Heart right ventricle (tissue), 16 donors: Measurements from ENCODE around the gene KBTBD6. TPM values are rescaled to one million over a fixed set of nuclear protein-coding genes. Genes with fewer than 3 reads are reported as not detected.

ENCODE experiments used
- ATAC-seq, 8 donors: fragments of 200-7000 bp; cut with Tn5 transposase; one replicate each; pipeline ENCODE4 v1.9.1; 2020; ENCODE audit warnings: mild to moderate bottlenecking in 8 of 8, moderate library complexity in 8 of 8, moderate number of reproducible peaks in 1 of 8
- DNase-seq, 2 donors: peaks; one replicate each; pipeline ENCODE4 v3.0.0-alpha.2; 2020
- H3K27ac ChIP-seq, 10 donors: fragments of 200-600 bp; sonication (generic) in 2 of 10; one replicate each; pipeline versions ENCODE4 v1.5.0 to v1.8.0; 2020 to 2022; ENCODE audit warnings: mild to moderate bottlenecking in 3 of 10
- H3K27me3 ChIP-seq, 7 donors: fragments of 200-600 bp; one replicate each; pipeline ENCODE4 v1.8.0; 2021 to 2022; ENCODE audit warnings: mild to moderate bottlenecking in 2 of 7
- H3K36me3 ChIP-seq, 9 donors: fragments of 200-600 bp; sonication (generic) in 1 of 9; one replicate each; pipeline versions ENCODE4 v1.5.0 to v1.8.0; 2020 to 2022; ENCODE audit warnings: mild to moderate bottlenecking in 2 of 9
- H3K4me1 ChIP-seq, 9 donors: fragments of 200-600 bp; sonication (generic) in 1 of 9; one replicate each; pipeline versions ENCODE4 v1.5.0 to v1.8.0; 2020 to 2022; ENCODE audit warnings: mild to moderate bottlenecking in 4 of 9
- H3K4me3 ChIP-seq, 10 donors: fragments of 200-600 bp; sonication (generic) in 2 of 10; one replicate each; pipeline versions ENCODE4 v1.5.0 to v1.8.0; 2020 to 2022; ENCODE audit warnings: mild to moderate bottlenecking in 7 of 10, moderate library complexity in 2 of 10
- H3K9me3 ChIP-seq, 11 donors: fragments of 200-600 bp in 10 of 11; sonication (generic) in 2 of 11; one replicate each; pipeline versions ENCODE4 v1.5.0 to v1.8.0; 2013 to 2022; ENCODE audit warnings: mild to moderate bottlenecking in 2 of 11, control low read depth in 1 of 11, moderate library complexity in 1 of 11
- WGBS, 2 donors: extraction: QIAGEN DNeasy Blood & Tissue Kit; methylation state at CpG; one replicate each; pipeline ENCODE4 v1.1.7; 2013; ENCODE audit warnings: inconsistent platforms in 1 of 2; 5-methylcytosine and 5-hydroxymethylcytosine counted together
- intact Hi-C, 10 donors: fragments of 100-400 bp; cut with DNase I; formaldehyde crosslinking; loops; one replicate each; pipeline versions ENCODE4 v1.11.1 to v1.14.2; 2022
- polyA plus RNA-seq, 2 donors: library from polyadenylated mRNA; stranded (reverse); fragments of 200-250 nt; gene quantifications; one replicate each; pipeline ENCODE4 v1.2.3, GENCODE V29; 2013
- total RNA-seq, 10 donors: library from RNA; stranded (reverse); fragmentation: NEBNext Ultra II Directional in 3 of 10; extraction: Animal tissue kit (Norgen Biotek cat#: 25700) in 3 of 10; gene quantifications; one replicate each; pipeline versions ENCODE4 v1.2.1 to v1.2.4, GENCODE V29; 2021 to 2023
- TF ChIP-seq, protein P1 (sequence below), 9 donors: fragments of 200-600 bp; sonication (generic) in 2 of 9; IDR thresholded peaks; one replicate each; pipeline versions ENCODE4 v1.5.0 to v1.8.0; 2021 to 2022; ENCODE audit warnings: antibody characterized with exemption in 9 of 9, mild to moderate bottlenecking in 5 of 9, moderate library complexity in 1 of 9
- donor health status: Arrhythmogenic right ventricular cardiomyopathy.
- donor health status: ischemic (EF 13 %, LVEDD 7.1; RV severe dilation, severe dysfunction).
- donor health status: healthy with polysubstance abuse.
- donor health status: DM: no; HTN: yes; CAD: no.
- donor health status: DM: no; HTN: no; CAD: no.
- donor health status: ischemic (EF 25% LVEDD 6.9; RV normal size, moderate dysfunction).
- donor health status: ischemic (EF 25% LVEDD 5.7; RV mildly dilated, moderate dysfunction).
- donor health status: healthy.
- donor health status: DM: yes; HTN: yes; CAD: no.
- donor health status: Ischemic cardiomyopathy.
- donor health status: ischemic (EF 35%, LVEDD 5.7; RV mildly dilated, moderate dysfunction).
- donor health status: nonischemic (EF 11% LVEDD 7.7; RV severe dilation, severe dysfunction).
- donor health status: DM: yes; HTN: yes; CAD: no.
- donor health status: PGD.
- donor health status: ischemic (EF 29% LVEDD 5.4; RV normal size, mild dysfunction).
- donor health status: nonischemic (EF 23%, LVEDD 6.1; RV moderate dilation, normal function).

KBTBD6 gene
- total and polyA plus RNA-seq, 12 donors: 1.9 to 10.6 (median 6.7) TPM

DNA sequence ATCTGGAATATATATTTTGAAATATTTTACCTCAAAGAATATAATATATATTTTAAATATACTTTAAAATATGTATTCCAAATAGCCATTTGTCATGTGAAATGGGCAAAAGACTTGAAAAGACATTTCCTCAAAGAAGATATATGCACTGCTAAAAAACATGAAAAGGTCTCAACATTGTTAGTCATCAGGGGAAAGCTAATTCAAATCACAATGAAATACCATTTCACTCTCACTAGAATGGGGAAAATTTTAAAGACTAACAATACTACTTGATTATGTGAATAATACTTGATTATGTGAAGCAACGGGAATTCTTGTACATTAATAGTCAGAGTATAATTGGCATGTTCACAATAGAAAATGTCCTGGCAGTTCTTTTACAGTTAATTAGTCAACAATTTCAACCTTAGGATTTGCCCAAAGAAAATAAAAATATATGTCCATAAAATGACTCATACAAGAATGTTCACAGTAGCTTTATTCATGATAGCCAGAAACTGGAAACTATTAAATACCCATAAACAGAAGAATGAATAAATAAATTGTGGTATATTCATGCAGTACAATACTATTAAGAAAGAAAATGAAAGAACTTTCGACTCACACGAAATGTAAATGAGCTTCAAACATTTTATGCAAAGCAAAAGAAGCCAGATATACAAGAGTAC, 6.8 kb upstream of the KBTBD6 start:
- intact Hi-C loops: loop anchor here in 3 of 10 donors (5.0 to 10.0 kb wide), 2 partner anchors 53 to 55 kb away; partner anchors contain the start of gene KBTBD7 (in 3 of the 3)

DNA sequence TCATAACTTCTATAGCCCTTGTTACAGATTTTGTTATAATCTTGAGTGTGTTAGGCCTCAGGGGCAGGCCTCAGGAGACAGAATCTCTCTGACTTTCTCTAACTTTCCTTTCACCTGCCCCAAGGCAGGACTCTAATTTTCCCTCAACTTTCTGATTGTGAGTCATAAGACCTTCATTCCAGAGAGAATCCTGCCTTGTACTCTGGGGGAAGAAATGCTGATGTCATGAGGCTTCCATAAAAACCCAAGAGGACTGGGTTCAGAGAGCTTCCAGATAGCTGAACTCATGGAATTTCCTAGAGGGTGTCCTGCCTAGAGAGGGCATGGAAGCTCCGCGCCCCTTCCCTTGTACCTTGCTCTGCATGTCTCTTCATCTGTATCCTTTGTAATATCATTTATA, 5.3 kb upstream of the KBTBD6 start:
- Histone ChIP-seq H3K9me3 (no peaks in the 10 kb centered on the region), H3K27me3 (no peaks in the 10 kb centered on the region), H3K27ac (no peak overlapping the region), H3K4me1 (peaks cover 0 to 9% (median 8%) of the 10 kb centered on the region in 9 donors), H3K4me3 (no peak overlapping the region), H3K36me3 (no peaks in the 10 kb centered on the region)
- 100% methylated on average over 2 of the region's 2 CpGs for WGBS, 2 donors
- ATAC-seq (no peak), DNase-seq (no peak)
- intact Hi-C loops: loop anchor here in 3 of 10 donors (5.0 to 10.0 kb wide), 2 partner anchors 54 to 57 kb away; partner anchors contain the start of gene KBTBD7 (in 3 of the 3)
- TF ChIP-seq, protein P1, sequence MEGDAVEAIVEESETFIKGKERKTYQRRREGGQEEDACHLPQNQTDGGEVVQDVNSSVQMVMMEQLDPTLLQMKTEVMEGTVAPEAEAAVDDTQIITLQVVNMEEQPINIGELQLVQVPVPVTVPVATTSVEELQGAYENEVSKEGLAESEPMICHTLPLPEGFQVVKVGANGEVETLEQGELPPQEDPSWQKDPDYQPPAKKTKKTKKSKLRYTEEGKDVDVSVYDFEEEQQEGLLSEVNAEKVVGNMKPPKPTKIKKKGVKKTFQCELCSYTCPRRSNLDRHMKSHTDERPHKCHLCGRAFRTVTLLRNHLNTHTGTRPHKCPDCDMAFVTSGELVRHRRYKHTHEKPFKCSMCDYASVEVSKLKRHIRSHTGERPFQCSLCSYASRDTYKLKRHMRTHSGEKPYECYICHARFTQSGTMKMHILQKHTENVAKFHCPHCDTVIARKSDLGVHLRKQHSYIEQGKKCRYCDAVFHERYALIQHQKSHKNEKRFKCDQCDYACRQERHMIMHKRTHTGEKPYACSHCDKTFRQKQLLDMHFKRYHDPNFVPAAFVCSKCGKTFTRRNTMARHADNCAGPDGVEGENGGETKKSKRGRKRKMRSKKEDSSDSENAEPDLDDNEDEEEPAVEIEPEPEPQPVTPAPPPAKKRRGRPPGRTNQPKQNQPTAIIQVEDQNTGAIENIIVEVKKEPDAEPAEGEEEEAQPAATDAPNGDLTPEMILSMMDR (IDR thresholded peaks at IDR 0.05): no peak

More for the DNA sequence above, 6.8 kb upstream of the KBTBD6 start:
- Histone ChIP-seq H3K27ac (no peak overlapping the region), H3K36me3 (no peaks in the 10 kb centered on the region), H3K27me3 (no peaks in the 10 kb centered on the region), H3K9me3 (no peaks in the 10 kb centered on the region), H3K4me1 (no peaks in the 10 kb centered on the region), H3K4me3 (no peak overlapping the region)
- WGBS, 2 donors: 85 to 89% methylated on average over 3 of the region's 3 CpGs
- no peak for DNase-seq
- no peak for ATAC-seq
- TF ChIP-seq, protein P1 (IDR thresholded peaks at IDR 0.05): no peak

DNA sequence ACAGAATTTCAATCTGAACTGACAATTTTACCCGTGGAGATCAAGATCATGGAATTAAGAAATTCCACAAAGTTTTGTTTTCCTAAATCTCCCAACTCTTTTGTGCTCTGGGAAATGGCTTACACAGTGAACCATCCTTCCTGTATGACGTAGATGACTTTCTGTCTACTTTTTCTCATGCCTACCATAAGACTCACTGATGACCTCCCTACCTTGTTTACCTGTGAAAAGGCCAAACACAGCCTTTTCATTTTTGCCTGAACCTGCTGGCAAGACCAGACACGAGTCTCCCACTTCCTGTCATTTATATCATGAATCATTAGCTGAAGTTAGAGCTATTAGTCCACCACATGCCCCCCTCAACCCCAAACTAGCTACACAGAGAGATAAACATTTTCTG, 4.6 kb upstream of the KBTBD6 start:
- ATAC-seq (no peak), DNase-seq (no peak)
- Histone ChIP-seq H3K27ac (no peak overlapping the region), H3K4me1 (peaks cover 0 to 10% (median 8%) of the 10 kb centered on the region in 9 donors), H3K9me3 (no peaks in the 10 kb centered on the region), H3K27me3 (no peaks in the 10 kb centered on the region), H3K36me3 (no peaks in the 10 kb centered on the region), H3K4me3 (no peak overlapping the region)
- 72 to 78% methylated on average over 3 of the region's 3 CpGs for WGBS, 2 donors
- intact Hi-C loops: loop anchor here in 3 of 10 donors (5.0 to 10.0 kb wide), 2 partner anchors 55 to 58 kb away; partner anchors contain the start of gene KBTBD7 (in 3 of the 3)
- TF ChIP-seq, protein P1 (IDR thresholded peaks at IDR 0.05): no peak

DNA sequence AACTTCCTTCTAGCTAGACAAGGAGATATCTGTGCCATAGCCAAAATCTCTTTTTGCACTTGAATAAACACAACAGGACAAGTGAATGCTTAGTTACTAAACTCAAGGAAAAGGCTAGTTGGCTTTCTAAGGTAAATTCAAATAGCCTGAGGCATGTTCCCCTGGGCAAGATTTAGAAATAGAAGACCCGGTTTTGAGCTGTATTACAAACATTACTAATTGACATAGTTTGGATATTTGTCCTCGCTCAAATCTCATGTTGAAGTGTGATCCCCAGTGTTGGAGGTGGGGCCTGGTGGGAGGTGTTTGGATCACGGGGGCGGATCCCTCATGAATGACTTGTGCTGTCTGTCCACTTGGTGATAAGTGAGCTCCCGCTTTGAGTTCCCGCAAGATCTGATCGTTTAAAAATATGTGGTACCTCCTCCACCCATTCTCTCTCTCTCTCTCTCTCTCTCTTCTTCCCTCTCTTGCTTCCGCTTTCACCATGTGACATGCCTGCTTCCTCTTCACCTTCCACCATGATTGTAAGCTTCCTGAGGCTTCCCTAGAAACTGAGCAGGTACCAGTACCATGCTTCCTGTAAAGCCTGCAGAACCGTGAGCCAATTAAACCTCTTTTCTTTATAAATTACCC, 3.9 kb upstream of the KBTBD6 start:
- H3K27ac ChIP-seq: no peak overlapping the region
- H3K4me3 ChIP-seq: no peak overlapping the region
- DNase-seq (no peak), ATAC-seq (no peak)
- WGBS, 2 donors: 86 to 89% methylated on average over 9 of the region's 9 CpGs
- H3K27me3 ChIP-seq: no peaks in the 10 kb centered on the region
- H3K36me3 ChIP-seq: no peaks in the 10 kb centered on the region
- TF ChIP-seq, protein P1 (IDR thresholded peaks at IDR 0.05): no peak
- no peaks in the 10 kb centered on the region for H3K9me3 ChIP-seq
- intact Hi-C loops: loop anchor here in 3 of 10 donors (5.0 to 10.0 kb wide), 2 partner anchors 56 to 58 kb away; partner anchors contain the start of gene KBTBD7 (in 3 of the 3)
- peaks cover 0 to 17% (median 12%) of the 10 kb centered on the region in 9 donors for H3K4me1 ChIP-seq
